Fibroblast of lung (primary cell): Measurements from ENCODE around the gene MYPN. TPM values are rescaled to one million over a fixed set of nuclear protein-coding genes. Genes with fewer than 3 reads are reported as not detected.
A peak's percentile ranks its signal among the peaks of the same experiment; 100 is the strongest.

Source experiments
- DNase-seq, 2 donors: peaks; one replicate each; pipeline versions ENCODE4 v3.0.0 to v3.0.0-alpha.2; 2010; ENCODE audit warnings: low read depth in 2 of 2
- H2AFZ ChIP-seq: 2 replicates; pipeline ENCODE4 v1.5.1; 2012; ENCODE audit warnings: low read length, control low read depth, inconsistent platforms
- H3K27ac ChIP-seq: 2 replicates; pipeline ENCODE4 v1.5.1; 2011; ENCODE audit warnings: low read length, control low read depth; ENCODE audit not compliant: insufficient read depth
- H3K27me3 ChIP-seq: 2 replicates; pipeline ENCODE4 v1.5.1; 2011; ENCODE audit warnings: mild to moderate bottlenecking, low read length; ENCODE audit not compliant: control insufficient read depth, insufficient read depth
- H3K36me3 ChIP-seq: 2 replicates; pipeline ENCODE4 v1.5.1; 2011; ENCODE audit warnings: low read length; ENCODE audit not compliant: control insufficient read depth, insufficient read depth
- H3K4me1 ChIP-seq: 2 replicates; pipeline ENCODE4 v1.5.1; 2011; ENCODE audit warnings: low read length; ENCODE audit not compliant: control insufficient read depth, insufficient read depth; ENCODE audit errors: extremely low read depth
- H3K4me2 ChIP-seq: 2 replicates; pipeline ENCODE4 v1.5.1; 2011; ENCODE audit warnings: low read length, control low read depth; ENCODE audit not compliant: insufficient read depth; ENCODE audit errors: extremely low read depth
- H3K4me3 ChIP-seq, 4 experiments: fragments of 200-600 bp in 1 of 4; sonication (generic) in 1 of 4; replicated peaks in 1 of 4; 2 replicates each; pipeline ENCODE4 v1.5.1; 2011 to 2016; ENCODE audit warnings: low read length in 4 of 4, low read depth in 3 of 4, mild to moderate bottlenecking in 3 of 4, control low read depth in 2 of 4, inconsistent platforms in 1 of 4, mixed read lengths in 1 of 4; ENCODE audit not compliant: insufficient read depth in 1 of 4; ENCODE audit errors: control extremely low read depth in 1 of 4
- H3K79me2 ChIP-seq: 2 replicates; pipeline ENCODE4 v1.5.1; 2012; ENCODE audit warnings: mild to moderate bottlenecking, low read length, inconsistent platforms; ENCODE audit not compliant: control insufficient read depth, insufficient read depth
- H3K9ac ChIP-seq: 2 replicates; pipeline ENCODE4 v1.5.1; 2011; ENCODE audit warnings: mild to moderate bottlenecking, low read length, control low read depth; ENCODE audit not compliant: insufficient read depth
- H3K9me3 ChIP-seq: 2 replicates; pipeline ENCODE4 v1.5.1; 2012; ENCODE audit warnings: low read depth, low read length; ENCODE audit not compliant: control insufficient read depth, insufficient read depth
- H4K20me1 ChIP-seq: 2 replicates; pipeline ENCODE4 v1.5.1; 2011; ENCODE audit warnings: low read length; ENCODE audit not compliant: control insufficient read depth, insufficient read depth; ENCODE audit errors: extremely low read depth
- EZH2 ChIP-seq: IDR thresholded peaks from 2 replicates; pipeline ENCODE4 v1.5.1; 2012; ENCODE audit warnings: low read length, control low read depth, mild to moderate bottlenecking; ENCODE audit errors: missing control alignments
- polyA plus RNA-seq, 2 donors: library from polyadenylated mRNA; depleted of rRNA in 1 of 2; stranded (reverse) in 1 of 2; unstranded in 1 of 2; fragments of >200 nt; gene quantifications; 2 replicates each; pipeline ENCODE4 v1.2.1, GENCODE V29; 2011 to 2012; ENCODE audit warnings: missing spikeins in 1 of 2
- total RNA-seq: library from RNA; depleted of rRNA; stranded (reverse); fragments of >200 nt; gene quantifications from 2 replicates; pipeline ENCODE4 v1.2.1, GENCODE V29; 2014
- TF ChIP-seq, protein P1 (sequence below), 2 donors: IDR thresholded peaks in 1 of 2; conservative IDR thresholded peaks in 1 of 2; 1 replicate in 1 of 2; 2 replicates in 1 of 2; pipeline ENCODE4 v1.5.1; 2011 to 2012; ENCODE audit warnings: low read length in 2 of 2, control low read depth in 1 of 2, inconsistent platforms in 1 of 2, low read depth in 1 of 2, mild to moderate bottlenecking in 1 of 2

MYPN gene
- total and polyA plus RNA-seq, 2 donors (not counting 1 experiment from before 2014, with no cell fraction given) = 0.77 to 1.2 TPM

DNA sequence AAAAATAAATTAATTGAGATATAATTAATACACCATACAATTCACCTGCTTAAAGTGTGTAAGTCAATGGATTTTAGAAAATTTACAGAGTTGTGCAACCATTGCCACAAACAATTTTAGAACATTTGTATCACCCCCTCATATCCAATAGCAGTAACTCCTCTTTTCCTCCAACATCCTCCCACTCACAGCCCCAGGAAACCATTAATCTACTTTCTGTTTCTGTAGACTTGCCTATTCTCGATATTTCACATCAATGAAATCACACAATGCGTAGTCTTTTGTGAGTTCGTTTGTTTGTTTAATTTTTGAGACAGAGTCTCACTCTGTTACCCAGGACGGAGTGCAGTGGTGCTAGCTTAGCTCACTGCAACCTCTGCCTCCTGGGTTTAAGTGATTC, 20.5 kb upstream of the MYPN start:
- Histone ChIP-seq H3K4me2 (peak overlapping the region; percentile 59), H3K4me3 (no peak overlapping the region), H3K79me2 (no peaks in the 10 kb centered on the region)

DNA sequence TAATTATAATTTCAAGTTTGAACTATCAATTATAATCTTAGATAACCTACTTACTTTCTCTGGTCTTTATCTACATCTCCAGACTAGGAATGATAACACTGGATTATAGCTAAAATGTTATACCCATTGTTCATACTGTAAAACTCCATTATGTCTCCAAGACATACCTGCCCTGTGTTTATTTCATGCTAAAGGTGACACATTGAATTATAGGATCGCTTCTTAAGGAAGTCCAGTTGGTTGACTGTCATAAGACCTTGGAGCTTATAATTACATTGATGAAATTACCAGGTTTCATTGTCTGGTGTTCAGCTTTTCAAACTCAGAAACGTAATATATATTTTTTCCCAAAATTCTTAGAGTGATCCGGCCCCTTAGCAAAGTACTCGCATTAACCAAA, 18.7 kb upstream of the MYPN start:
- Histone ChIP-seq H3K9me3 (no peaks in the 10 kb centered on the region), H4K20me1 (no peaks in the 10 kb centered on the region), H3K4me3 (no peak overlapping the region), H3K79me2 (no peaks in the 10 kb centered on the region), H3K36me3 (no peaks in the 10 kb centered on the region), H3K9ac (no peak overlapping the region), H2AFZ (no peak overlapping the region), H3K27me3 (no peaks in the 10 kb centered on the region), H3K4me1 (peaks cover 24% of the 10 kb centered on the region), H3K4me2 (no peak overlapping the region), H3K27ac (no peak overlapping the region)
- DNase-seq = no peak
- TF ChIP-seq EZH2 = no peak
- TF ChIP-seq, protein P1, sequence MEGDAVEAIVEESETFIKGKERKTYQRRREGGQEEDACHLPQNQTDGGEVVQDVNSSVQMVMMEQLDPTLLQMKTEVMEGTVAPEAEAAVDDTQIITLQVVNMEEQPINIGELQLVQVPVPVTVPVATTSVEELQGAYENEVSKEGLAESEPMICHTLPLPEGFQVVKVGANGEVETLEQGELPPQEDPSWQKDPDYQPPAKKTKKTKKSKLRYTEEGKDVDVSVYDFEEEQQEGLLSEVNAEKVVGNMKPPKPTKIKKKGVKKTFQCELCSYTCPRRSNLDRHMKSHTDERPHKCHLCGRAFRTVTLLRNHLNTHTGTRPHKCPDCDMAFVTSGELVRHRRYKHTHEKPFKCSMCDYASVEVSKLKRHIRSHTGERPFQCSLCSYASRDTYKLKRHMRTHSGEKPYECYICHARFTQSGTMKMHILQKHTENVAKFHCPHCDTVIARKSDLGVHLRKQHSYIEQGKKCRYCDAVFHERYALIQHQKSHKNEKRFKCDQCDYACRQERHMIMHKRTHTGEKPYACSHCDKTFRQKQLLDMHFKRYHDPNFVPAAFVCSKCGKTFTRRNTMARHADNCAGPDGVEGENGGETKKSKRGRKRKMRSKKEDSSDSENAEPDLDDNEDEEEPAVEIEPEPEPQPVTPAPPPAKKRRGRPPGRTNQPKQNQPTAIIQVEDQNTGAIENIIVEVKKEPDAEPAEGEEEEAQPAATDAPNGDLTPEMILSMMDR (conservative IDR thresholded peaks at IDR 0.05 in 1 of 2, IDR thresholded peaks at IDR 0.05 in 1 of 2; ENCODE audit: low read depth in 1 of 2, low read length in 2 of 2) = no peak

More for the DNA sequence above, 20.5 kb upstream of the MYPN start:
- H4K20me1 ChIP-seq = no peaks in the 10 kb centered on the region
- TF ChIP-seq, protein P1 (conservative IDR thresholded peaks at IDR 0.05 in 1 of 2, IDR thresholded peaks at IDR 0.05 in 1 of 2; ENCODE audit: low read depth in 1 of 2, low read length in 2 of 2) = no peak
- no peak for TF ChIP-seq EZH2
- no peaks in the 10 kb centered on the region for H3K27me3 ChIP-seq
- H2AFZ ChIP-seq = peak overlapping the region; percentile 6
- no peaks in the 10 kb centered on the region for H3K36me3 ChIP-seq
- peak overlapping the region; percentile 72 for H3K27ac ChIP-seq
- no peaks in the 10 kb centered on the region for H3K9me3 ChIP-seq
- DNase-seq = peak; percentile 60 to 83
- H3K4me1 ChIP-seq = peaks cover 18% of the 10 kb centered on the region
- H3K9ac ChIP-seq = no peak overlapping the region

DNA sequence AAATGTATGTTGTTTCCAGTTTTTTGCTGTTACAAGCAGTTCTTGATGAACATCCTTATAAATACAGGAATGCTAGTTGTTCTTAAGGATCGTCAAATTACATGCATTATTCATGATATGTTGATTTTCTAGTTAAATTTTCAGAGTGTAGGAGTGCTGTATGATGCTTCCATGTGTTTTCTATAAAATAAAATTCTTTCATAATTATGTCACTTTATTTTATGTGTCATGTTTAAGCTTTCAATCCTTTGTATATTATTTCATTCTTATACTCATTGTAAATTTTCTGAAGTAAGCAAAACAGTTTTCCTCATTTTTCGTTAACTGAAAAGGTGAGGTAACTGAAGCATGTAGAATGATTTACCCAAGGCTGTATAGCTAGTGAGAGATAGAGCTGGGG, 16.8 kb upstream of the MYPN start:
- Histone ChIP-seq H3K27me3 (no peaks in the 10 kb centered on the region), H3K79me2 (no peaks in the 10 kb centered on the region), H3K4me3 (no peak overlapping the region), H2AFZ (no peak overlapping the region), H3K9ac (no peak overlapping the region), H3K27ac (peak overlapping the region; percentile 90), H3K36me3 (no peaks in the 10 kb centered on the region), H3K9me3 (no peaks in the 10 kb centered on the region), H4K20me1 (no peaks in the 10 kb centered on the region), H3K4me2 (no peak overlapping the region), H3K4me1 (peaks cover 23% of the 10 kb centered on the region)
- no peak for DNase-seq
- no peak for TF ChIP-seq EZH2
- TF ChIP-seq, protein P1 (conservative IDR thresholded peaks at IDR 0.05 in 1 of 2, IDR thresholded peaks at IDR 0.05 in 1 of 2; ENCODE audit: low read depth in 1 of 2, low read length in 2 of 2) = no peak
